Measurements from ENCODE around the gene SCG5.
A peak's percentile ranks its signal among the peaks of the same experiment; 100 is the strongest.

Gene SCG5

DNA sequence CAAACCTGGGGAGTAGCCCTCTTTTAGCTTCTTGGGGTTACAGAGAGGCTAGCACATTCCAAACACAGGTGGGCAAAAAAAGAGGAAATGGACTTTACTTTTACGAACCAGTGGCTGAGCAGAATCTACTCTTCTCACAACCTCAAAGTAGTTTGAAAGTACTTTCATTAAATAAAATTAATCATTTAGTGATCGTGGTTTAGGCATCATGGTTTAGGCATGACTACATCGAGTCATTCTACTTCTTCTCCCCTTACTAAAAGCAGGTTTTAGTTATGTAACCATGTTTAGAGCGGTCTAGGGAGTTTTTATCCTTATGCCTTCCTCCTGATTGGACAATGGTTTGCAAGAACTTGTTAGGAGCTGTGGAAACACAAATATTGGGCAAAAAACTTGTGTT is 73.8 kb downstream of the SCG5 start:
- in situ Hi-C loops (cut with MboI; ENCODE audit: low sequenced_read_pairs, unreplicated experiment), result no loop called here
- TF ChIP-seq, protein P1, sequence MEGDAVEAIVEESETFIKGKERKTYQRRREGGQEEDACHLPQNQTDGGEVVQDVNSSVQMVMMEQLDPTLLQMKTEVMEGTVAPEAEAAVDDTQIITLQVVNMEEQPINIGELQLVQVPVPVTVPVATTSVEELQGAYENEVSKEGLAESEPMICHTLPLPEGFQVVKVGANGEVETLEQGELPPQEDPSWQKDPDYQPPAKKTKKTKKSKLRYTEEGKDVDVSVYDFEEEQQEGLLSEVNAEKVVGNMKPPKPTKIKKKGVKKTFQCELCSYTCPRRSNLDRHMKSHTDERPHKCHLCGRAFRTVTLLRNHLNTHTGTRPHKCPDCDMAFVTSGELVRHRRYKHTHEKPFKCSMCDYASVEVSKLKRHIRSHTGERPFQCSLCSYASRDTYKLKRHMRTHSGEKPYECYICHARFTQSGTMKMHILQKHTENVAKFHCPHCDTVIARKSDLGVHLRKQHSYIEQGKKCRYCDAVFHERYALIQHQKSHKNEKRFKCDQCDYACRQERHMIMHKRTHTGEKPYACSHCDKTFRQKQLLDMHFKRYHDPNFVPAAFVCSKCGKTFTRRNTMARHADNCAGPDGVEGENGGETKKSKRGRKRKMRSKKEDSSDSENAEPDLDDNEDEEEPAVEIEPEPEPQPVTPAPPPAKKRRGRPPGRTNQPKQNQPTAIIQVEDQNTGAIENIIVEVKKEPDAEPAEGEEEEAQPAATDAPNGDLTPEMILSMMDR (IDR thresholded peaks at IDR 0.05; ENCODE audit: borderline replicate concordance, control extremely low read depth, extremely low read depth, insufficient read depth, missing control alignments), result no peak
- no peak for DNase-seq (ENCODE audit: low spot score)

DNA sequence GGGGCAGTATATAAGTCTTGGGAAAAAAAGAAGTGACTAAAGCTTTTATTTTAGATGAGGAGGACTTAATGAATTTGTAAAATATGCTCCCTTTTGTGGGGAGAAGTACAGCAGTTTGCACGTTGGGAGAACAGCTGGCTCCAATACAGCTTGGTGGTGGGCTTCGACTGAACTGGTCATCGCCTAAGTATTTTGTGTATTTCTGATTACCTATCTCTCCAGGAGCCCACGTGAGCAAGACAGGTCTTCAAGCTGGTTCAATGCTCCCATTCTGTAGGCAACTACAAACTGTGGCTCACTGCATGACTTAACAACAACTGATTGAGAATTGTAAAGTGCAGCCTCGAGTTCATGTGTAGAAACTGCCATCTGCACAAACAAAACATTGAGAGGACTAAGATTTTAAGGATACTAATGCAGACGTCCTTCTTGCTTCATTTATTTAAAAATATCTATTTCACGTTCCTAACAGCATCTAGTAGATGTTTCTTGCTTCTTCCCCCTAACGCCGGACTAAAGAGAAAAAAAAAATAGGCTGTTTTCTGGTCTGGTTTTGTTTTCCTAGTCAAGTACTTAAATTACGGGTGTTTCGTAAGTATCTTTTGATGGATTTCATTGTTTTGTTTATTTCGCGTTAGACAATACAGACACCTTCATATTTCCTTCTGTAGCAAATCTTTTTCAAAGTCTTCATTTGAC is 74.9 kb downstream of the SCG5 start:
- TF ChIP-seq, protein P1 (IDR thresholded peaks at IDR 0.05; ENCODE audit: borderline replicate concordance, control extremely low read depth, extremely low read depth, insufficient read depth, missing control alignments), result no peak
- no peak for DNase-seq (ENCODE audit: low spot score)
- in situ Hi-C loops (cut with MboI; ENCODE audit: low sequenced_read_pairs, unreplicated experiment), result no loop called here

DNA sequence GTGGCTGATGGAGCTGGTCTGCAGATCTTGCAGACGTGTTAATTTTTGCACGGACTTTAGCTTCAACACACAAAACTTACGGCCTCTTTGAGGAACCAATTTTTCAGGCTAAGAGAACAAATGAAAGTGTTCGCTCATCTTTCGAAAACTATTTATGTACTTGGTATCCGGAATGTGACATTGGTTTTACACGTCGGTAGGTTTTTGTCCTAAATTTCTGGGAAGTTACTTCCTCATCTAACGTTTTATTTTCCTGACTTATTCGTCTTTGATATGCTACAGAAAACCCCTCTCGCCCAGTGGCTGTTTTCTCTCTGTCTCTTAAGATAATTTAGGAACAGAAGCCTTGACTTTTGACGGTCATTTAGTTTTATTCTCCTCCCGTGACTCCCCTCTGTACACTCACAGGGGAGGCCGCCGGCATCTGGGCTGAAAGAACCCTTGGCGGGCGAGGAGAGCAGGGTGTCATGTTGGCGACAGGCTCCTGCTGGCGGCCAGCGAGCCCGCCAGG is 75.5 kb downstream of the SCG5 start:
- in situ Hi-C loops (cut with MboI; ENCODE audit: low sequenced_read_pairs, unreplicated experiment), result no loop called here
- DNase-seq (ENCODE audit: low spot score), result peak; percentile 44
- TF ChIP-seq, protein P1 (IDR thresholded peaks at IDR 0.05; ENCODE audit: borderline replicate concordance, control extremely low read depth, extremely low read depth, insufficient read depth, missing control alignments), result no peak

DNA sequence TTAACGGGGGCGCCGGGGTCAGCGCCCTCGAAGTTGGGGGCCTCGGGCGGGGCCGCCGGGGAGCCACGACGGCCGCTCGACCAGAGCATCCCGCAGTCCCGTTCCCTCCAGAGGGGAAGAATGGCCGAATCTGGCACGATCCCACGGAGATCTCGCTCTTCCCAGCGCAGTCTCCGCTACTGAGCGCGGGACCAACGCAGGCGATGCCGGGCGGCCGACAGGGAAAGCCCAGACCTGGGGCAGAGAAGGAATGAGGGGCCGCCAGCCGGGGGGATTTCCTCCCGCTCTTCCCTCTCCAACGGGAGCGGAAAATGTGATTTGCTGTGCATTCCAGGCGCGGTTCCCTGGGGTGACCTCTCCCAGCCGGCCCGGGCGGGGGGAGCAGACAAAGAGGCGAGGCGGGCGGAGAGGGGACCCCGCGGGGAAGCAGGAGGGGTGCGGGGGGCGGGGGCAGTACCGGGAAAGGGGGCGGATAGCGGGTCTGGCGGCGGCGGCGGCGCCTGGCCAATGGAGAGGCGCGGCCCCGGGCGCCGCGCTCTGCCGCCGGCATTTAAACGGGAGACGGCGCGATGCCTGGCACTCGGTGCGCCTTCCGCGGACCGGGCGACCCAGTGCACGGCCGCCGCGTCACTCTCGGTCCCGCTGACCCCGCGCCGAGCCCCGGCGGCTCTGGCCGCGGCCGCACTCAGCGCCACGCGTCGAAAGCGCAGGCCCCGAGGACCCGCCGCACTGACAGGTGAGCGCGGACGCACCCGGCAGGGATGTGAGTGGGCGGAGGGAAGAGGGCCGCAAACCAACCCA is 76.1 kb downstream of the SCG5 start, which contains the start of gene GREM1:
Gene GREM1, plus strand, starts transcription at position 579 of the 801 bp plus-strand sequence. CDS start 12,687 bp downstream, outside the sequence.
- TF ChIP-seq, protein P1 (IDR thresholded peaks at IDR 0.05; ENCODE audit: borderline replicate concordance, control extremely low read depth, extremely low read depth, insufficient read depth, missing control alignments), result no peak
- in situ Hi-C loops (cut with MboI; ENCODE audit: low sequenced_read_pairs, unreplicated experiment), result no loop called here
- no peak for DNase-seq (ENCODE audit: low spot score)

DNA sequence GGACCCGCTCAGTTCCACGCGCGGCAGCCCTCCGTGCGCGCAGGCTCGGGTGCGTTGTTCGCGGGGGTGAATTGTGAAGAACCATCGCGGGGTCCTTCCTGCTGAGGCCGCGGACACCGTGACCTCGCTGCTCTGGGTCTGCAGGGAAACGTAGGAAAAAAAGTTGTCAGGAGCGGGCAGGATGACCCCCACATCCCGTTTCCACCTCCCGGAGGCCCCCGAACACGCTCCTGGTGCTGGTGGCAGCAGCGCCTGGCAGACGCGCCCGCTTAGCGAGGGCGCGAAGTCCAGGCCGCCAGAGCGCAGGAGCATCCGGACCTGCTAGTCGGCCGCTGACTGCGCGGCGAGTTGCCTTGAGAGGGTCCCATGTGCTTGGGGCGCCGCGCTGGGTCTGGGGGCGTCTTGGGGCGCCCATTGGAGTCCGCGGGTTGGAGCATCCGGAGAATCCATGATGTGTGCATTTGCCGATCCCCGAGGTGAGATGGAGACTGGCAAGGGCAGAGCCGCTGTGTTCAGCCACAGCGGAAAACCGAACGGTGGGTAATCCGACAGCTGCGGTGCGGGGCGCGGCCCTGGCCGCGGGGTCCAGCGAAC is 76.8 kb downstream of the SCG5 start:
- TF ChIP-seq, protein P1 (IDR thresholded peaks at IDR 0.05; ENCODE audit: borderline replicate concordance, control extremely low read depth, extremely low read depth, insufficient read depth, missing control alignments), result no peak
- DNase-seq (ENCODE audit: low spot score), result peak; percentile 33
- in situ Hi-C loops (cut with MboI; ENCODE audit: low sequenced_read_pairs, unreplicated experiment), result no loop called here
